Hepatocyte (in vitro differentiated cells): ENCODE results near the gene FAM174C. TPM values are rescaled to one million over a fixed set of nuclear protein-coding genes. Genes with fewer than 3 reads are reported as not detected.

Experiments used
- DNase-seq: peaks from one replicate; pipeline ENCODE4 v3.0.0-alpha.2; 2016; ENCODE audit warnings: low spot score
- H2AFZ ChIP-seq: fragments of 200-600 bp; sonication (generic); 2 replicates; pipeline ENCODE4 v1.6.0; 2016; ENCODE audit warnings: antibody characterized with exemption, mild to moderate bottlenecking
- H3K27ac ChIP-seq: fragments of 200-600 bp; sonication (generic); 2 replicates; pipeline ENCODE4 v1.5.1; 2016; ENCODE audit warnings: mild to moderate bottlenecking
- H3K27me3 ChIP-seq: fragments of 200-600 bp; sonication (generic); 2 replicates; pipeline ENCODE4 v1.6.1; 2016
- H3K36me3 ChIP-seq: fragments of 200-600 bp; sonication (generic); replicated peaks from 2 replicates; pipeline ENCODE4 v1.5.1; 2016; ENCODE audit warnings: low read depth; ENCODE audit not compliant: insufficient read depth
- H3K4me1 ChIP-seq: fragments of 200-600 bp; sonication (generic); 2 replicates; pipeline ENCODE4 v1.5.1; 2016; ENCODE audit warnings: mild to moderate bottlenecking, moderate library complexity; ENCODE audit not compliant: insufficient read depth
- H3K4me2 ChIP-seq: fragments of 200-600 bp; sonication (generic); 2 replicates; pipeline ENCODE4 v1.6.0; 2016
- H3K4me3 ChIP-seq: fragments of 200-600 bp; sonication (generic); 2 replicates; pipeline ENCODE4 v1.5.1; 2016; ENCODE audit warnings: mild to moderate bottlenecking
- H3K79me2 ChIP-seq: fragments of 200-600 bp; sonication (generic); 2 replicates; pipeline ENCODE4 v1.6.0; 2017; ENCODE audit warnings: mild to moderate bottlenecking
- H3K9me2 ChIP-seq: fragments of 200-600 bp; sonication (generic); replicated peaks from 2 replicates; pipeline ENCODE4 v1.6.0; 2017; ENCODE audit warnings: mild to moderate bottlenecking; ENCODE audit not compliant: insufficient read depth
- H3K9me3 ChIP-seq: fragments of 200-600 bp; sonication (generic); 2 replicates; pipeline ENCODE4 v1.5.1; 2016; ENCODE audit warnings: low read depth, mild to moderate bottlenecking
- H4K20me1 ChIP-seq: fragments of 200-600 bp; sonication (generic); 2 replicates; pipeline ENCODE4 v1.6.0; 2016; ENCODE audit warnings: mild to moderate bottlenecking; ENCODE audit not compliant: insufficient read depth, poor library complexity, severe bottlenecking
- CTCF ChIP-seq: fragments of 200-600 bp; sonication (generic); IDR thresholded peaks from 2 replicates; pipeline ENCODE4 v1.5.1; 2016; ENCODE audit warnings: antibody characterized with exemption, mild to moderate bottlenecking; ENCODE audit not compliant: poor library complexity
- EZH2 ChIP-seq: fragments of 200-600 bp; sonication (generic); IDR thresholded peaks from 2 replicates; pipeline ENCODE4 v1.6.1; 2016; ENCODE audit warnings: antibody characterized with exemption, mild to moderate bottlenecking, borderline replicate concordance
- EZH2phosphoT487 ChIP-seq: fragments of 200-600 bp; sonication (generic); IDR thresholded peaks from one replicate; pipeline ENCODE4 v1.6.1; 2018; ENCODE audit warnings: antibody characterized with exemption, mild to moderate bottlenecking, low read depth, moderate library complexity; ENCODE audit not compliant: unreplicated experiment, severe bottlenecking
- WGBS: methylation state at CpG from one replicate; pipeline ENCODE4 v1.1.6; 2016; ENCODE audit warnings: low lambda C conversion rate; ENCODE audit errors: missing lambda C conversion rate; 5-methylcytosine and 5-hydroxymethylcytosine counted together
- polyA plus RNA-seq: library from polyadenylated mRNA; unstranded; fragments of >200 nt; fragmentation: Nextera tagmentation; extraction: Ambion mirVana; gene quantifications from 2 replicates; pipeline ENCODE4 v1.2.1, GENCODE V29; 2016
- total RNA-seq: library from RNA; depleted of rRNA; stranded (reverse); fragments of >200 nt; gene quantifications from 2 replicates; pipeline ENCODE4 v1.2.3, GENCODE V29; 2014

The FAM174C gene
- total and polyA plus RNA-seq, 2 experiments from 2014 or later, result 25.5 to 79.9 TPM

- Histone ChIP-seq H3K4me2 (no peak overlapping the region), H3K27me3 (no peaks in the 10 kb centered on the region), H3K4me1 (no peaks in the 10 kb centered on the region), H3K36me3 (no peaks in the 10 kb centered on the region), H2AFZ (no peak overlapping the region), H3K27ac (no peak overlapping the region), H3K9me3 (no peaks in the 10 kb centered on the region), H3K9me2 (no peaks in the 10 kb centered on the region), H3K79me2 (no peaks in the 10 kb centered on the region), H3K4me3 (no peak overlapping the region), H4K20me1 (no peaks in the 10 kb centered on the region)
- no peak for DNase-seq
- TF ChIP-seq CTCF (no peak), EZH2 (no peak), EZH2phosphoT487 (no peak)
- WGBS, result 89% methylated on average over 13 of the region's 14 CpGs
Measured at GRCh38 chr19:1327125-1327524, 51.8 kb downstream of the FAM174C start.

Other genes starting within 250 kb of the FAM174C start
- gene CNN2, start 248.9 kb upstream of the FAM174C start, total RNA-seq, result 88.5 and 115 TPM in 2 replicates
- gene CNN2, start 248.9 kb upstream of the FAM174C start, polyA plus RNA-seq, result 229 and 247 TPM in 2 replicates
- gene ABCA7, start 235.4 kb upstream of the FAM174C start, total RNA-seq, result 8.2 and 17.8 TPM in 2 replicates
- 26.8 and 38.1 TPM in 2 replicates for gene ABCA7, start 235.4 kb upstream of the FAM174C start, polyA plus RNA-seq
- 11.0 and 12.9 TPM in 2 replicates for gene ARHGAP45, start 208.4 kb upstream of the FAM174C start, total RNA-seq
- gene ARHGAP45, start 208.4 kb upstream of the FAM174C start, polyA plus RNA-seq, result 16.0 and 18.3 TPM in 2 replicates
- 126 and 170 TPM in 2 replicates for gene POLR2E, start 180.2 kb upstream of the FAM174C start, total RNA-seq
- gene POLR2E, start 180.2 kb upstream of the FAM174C start, polyA plus RNA-seq, result 326 and 328 TPM in 2 replicates
- gene GPX4, start 171.5 kb upstream of the FAM174C start, total RNA-seq, result 524 and 539 TPM in 2 replicates
- gene GPX4, start 171.5 kb upstream of the FAM174C start, polyA plus RNA-seq, result 729 and 735 TPM in 2 replicates
- 15.2 and 15.6 TPM in 2 replicates for gene SBNO2, start 101.3 kb upstream of the FAM174C start, total RNA-seq
- 12.7 and 16.2 TPM in 2 replicates for gene SBNO2, start 101.3 kb upstream of the FAM174C start, polyA plus RNA-seq
- 48.9 and 53.3 TPM in 2 replicates for gene STK11, start 69.8 kb upstream of the FAM174C start, total RNA-seq
- gene STK11, start 69.8 kb upstream of the FAM174C start, polyA plus RNA-seq, result 73.8 and 76.6 TPM in 2 replicates
- 1.1 and 4.2 TPM in 2 replicates for gene CBARP, start 37.5 kb upstream of the FAM174C start, total RNA-seq
- gene CBARP, start 37.5 kb upstream of the FAM174C start, polyA plus RNA-seq, result 7.1 and 10.7 TPM in 2 replicates
- 54.0 and 64.1 TPM in 2 replicates for gene ATP5F1D, start 33.8 kb upstream of the FAM174C start, total RNA-seq
- gene ATP5F1D, start 33.8 kb upstream of the FAM174C start, polyA plus RNA-seq, result 291 and 297 TPM in 2 replicates
- gene MIDN, start 26.9 kb upstream of the FAM174C start, total RNA-seq, result 28.7 and 30.1 TPM in 2 replicates
- gene MIDN, start 26.9 kb upstream of the FAM174C start, polyA plus RNA-seq, result 94.6 and 98.4 TPM in 2 replicates
- 212 and 361 TPM in 2 replicates for gene CIRBP, start 6.2 kb upstream of the FAM174C start, total RNA-seq
- 202 and 261 TPM in 2 replicates for gene CIRBP, start 6.2 kb upstream of the FAM174C start, polyA plus RNA-seq
- 11.0 and 14.2 TPM in 2 replicates for gene EFNA2, start 10.3 kb downstream of the FAM174C start, total RNA-seq
- gene EFNA2, start 10.3 kb downstream of the FAM174C start, polyA plus RNA-seq, result 1.3 and 1.8 TPM in 2 replicates
- 81.6 and 130 TPM in 2 replicates for gene NDUFS7, start 108.4 kb downstream of the FAM174C start, total RNA-seq
- gene NDUFS7, start 108.4 kb downstream of the FAM174C start, polyA plus RNA-seq, result 270 and 276 TPM in 2 replicates
- 121 and 122 TPM in 2 replicates for gene GAMT, start 126.0 kb downstream of the FAM174C start, total RNA-seq
- 148 and 170 TPM in 2 replicates for gene GAMT, start 126.0 kb downstream of the FAM174C start, polyA plus RNA-seq
- 42.4 and 46.8 TPM in 2 replicates for gene DAZAP1, start 132.1 kb downstream of the FAM174C start, total RNA-seq
- 35.8 and 37.9 TPM in 2 replicates for gene DAZAP1, start 132.1 kb downstream of the FAM174C start, polyA plus RNA-seq
- 1,556 and 1,885 TPM in 2 replicates for gene RPS15, start 162.9 kb downstream of the FAM174C start, total RNA-seq
- 938 and 950 TPM in 2 replicates for gene RPS15, start 162.9 kb downstream of the FAM174C start, polyA plus RNA-seq
- gene APC2, start 174.6 kb downstream of the FAM174C start, total RNA-seq, result 0.24 and 1.2 TPM in 2 replicates
- gene APC2, start 174.6 kb downstream of the FAM174C start, polyA plus RNA-seq, result 0.36 and 0.40 TPM in 2 replicates
- 36.3 and 36.4 TPM in 2 replicates for gene C19orf25, start 203.7 kb downstream of the FAM174C start, total RNA-seq
- gene C19orf25, start 203.7 kb downstream of the FAM174C start, polyA plus RNA-seq, result 43.6 and 65.0 TPM in 2 replicates
- gene PCSK4, start 214.8 kb downstream of the FAM174C start, total RNA-seq, result 2.8 and 7.7 TPM in 2 replicates
- 9.6 and 16.2 TPM in 2 replicates for gene PCSK4, start 214.8 kb downstream of the FAM174C start, polyA plus RNA-seq
- gene REEP6, start 215.7 kb downstream of the FAM174C start, total RNA-seq, result 80.8 and 88.9 TPM in 2 replicates
- 179 and 218 TPM in 2 replicates for gene REEP6, start 215.7 kb downstream of the FAM174C start, polyA plus RNA-seq
- gene ADAMTSL5, start 237.5 kb downstream of the FAM174C start, total RNA-seq, result 8.3 and 11.2 TPM in 2 replicates
- 33.6 and 45.5 TPM in 2 replicates for gene ADAMTSL5, start 237.5 kb downstream of the FAM174C start, polyA plus RNA-seq
- gene PLK5, start 248.5 kb downstream of the FAM174C start, total RNA-seq, result not detected in 2 replicates
- gene PLK5, start 248.5 kb downstream of the FAM174C start, polyA plus RNA-seq, result 0.12 and 0.53 TPM in 2 replicates